Neural progenitor cell (in vitro differentiated cells): ENCODE data around the gene TP53. TPM values are rescaled to one million over a fixed set of nuclear protein-coding genes. Genes with fewer than 3 reads are reported as not detected.
A peak's percentile ranks its signal among the peaks of the same experiment; 100 is the strongest.

Experiments used
- DNase-seq: peaks from one replicate; pipeline ENCODE4 v3.0.0-alpha.2; 2016; ENCODE audit warnings: low spot score
- H2AFZ ChIP-seq: fragments of 200-600 bp; sonication (generic); replicated peaks from 2 replicates; pipeline ENCODE4 v1.6.1; 2016; ENCODE audit warnings: antibody characterized with exemption
- H3F3A ChIP-seq: fragments of 200-600 bp; sonication (generic); 2 replicates; pipeline ENCODE4 v1.6.1; 2016; ENCODE audit warnings: antibody characterized with exemption, low read depth
- H3K27ac ChIP-seq: fragments of 200-600 bp; sonication (generic); 2 replicates; pipeline ENCODE4 v1.5.1; 2016; ENCODE audit warnings: mild to moderate bottlenecking
- H3K27me3 ChIP-seq: fragments of 200-600 bp; sonication (generic); 2 replicates; pipeline ENCODE4 v1.6.1; 2016; ENCODE audit warnings: mild to moderate bottlenecking, moderate library complexity
- H3K36me3 ChIP-seq: fragments of 200-600 bp; sonication (generic); 2 replicates; pipeline ENCODE4 v1.5.1; 2016
- H3K4me1 ChIP-seq: fragments of 200-600 bp; sonication (generic); 2 replicates; pipeline ENCODE4 v1.6.1; 2016; ENCODE audit warnings: mixed run types
- H3K4me2 ChIP-seq: fragments of 200-600 bp; sonication (generic); 2 replicates; pipeline ENCODE4 v1.6.1; 2016
- H3K4me3 ChIP-seq: fragments of 200-600 bp; sonication (generic); 2 replicates; pipeline ENCODE4 v1.5.1; 2016
- H3K79me2 ChIP-seq: fragments of 200-600 bp; sonication (generic); 2 replicates; pipeline ENCODE4 v1.6.1; 2016; ENCODE audit warnings: low read depth
- H3K9ac ChIP-seq: fragments of 200-600 bp; sonication (generic); 2 replicates; pipeline ENCODE4 v1.6.1; 2016
- H3K9me3 ChIP-seq: fragments of 200-600 bp; sonication (generic); 2 replicates; pipeline ENCODE4 v1.5.1; 2016; ENCODE audit warnings: low read depth
- H4K20me1 ChIP-seq: fragments of 200-600 bp; sonication (generic); 2 replicates; pipeline ENCODE4 v1.6.1; 2016; ENCODE audit warnings: low read depth
- H3K27ac Mint-ChIP-seq: 3 replicates; pipeline ENCODE4 v1.8.0; 2021; ENCODE audit warnings: mixed read lengths
- H3K27me3 Mint-ChIP-seq: 2 replicates; pipeline ENCODE4 v1.8.0; 2022; ENCODE audit warnings: low read depth, mild to moderate bottlenecking, inconsistent platforms, moderate library complexity, mixed read lengths; ENCODE audit not compliant: insufficient read depth
- H3K36me3 Mint-ChIP-seq: 3 replicates; pipeline ENCODE4 v1.8.0; 2021; ENCODE audit warnings: mixed read lengths
- H3K4me1 Mint-ChIP-seq: 3 replicates; pipeline ENCODE4 v1.8.0; 2021; ENCODE audit warnings: mixed read lengths
- H3K4me3 Mint-ChIP-seq: 3 replicates; pipeline ENCODE4 v1.8.0; 2021; ENCODE audit warnings: mild to moderate bottlenecking, moderate library complexity, mixed read lengths
- H3K9me3 Mint-ChIP-seq: 3 replicates; pipeline ENCODE4 v1.8.0; 2020; ENCODE audit warnings: mixed read lengths
- EZH2 ChIP-seq: fragments of 200-600 bp; sonication (generic); IDR thresholded peaks from 2 replicates; pipeline ENCODE4 v1.6.1; 2017; ENCODE audit warnings: antibody characterized with exemption, mild to moderate bottlenecking, moderate library complexity
- EZH2phosphoT487 ChIP-seq: fragments of 200-600 bp; sonication (generic); IDR thresholded peaks from 2 replicates; pipeline ENCODE4 v1.6.1; 2017; ENCODE audit warnings: antibody characterized with exemption
- total RNA-seq: library from RNA; depleted of rRNA; stranded (reverse); fragments of >200 nt; gene quantifications from 2 replicates; pipeline ENCODE4 v1.2.3, GENCODE V29; 2015; ENCODE audit warnings: low replicate concordance
- TF ChIP-seq, protein P1 (sequence below): fragments of 200-600 bp; sonication (generic); IDR thresholded peaks from 2 replicates; pipeline ENCODE4 v1.5.1; 2017; ENCODE audit warnings: antibody characterized with exemption, mild to moderate bottlenecking

Gene TP53
- 54.9 and 69.7 TPM in 2 replicates for total RNA-seq

DNA sequence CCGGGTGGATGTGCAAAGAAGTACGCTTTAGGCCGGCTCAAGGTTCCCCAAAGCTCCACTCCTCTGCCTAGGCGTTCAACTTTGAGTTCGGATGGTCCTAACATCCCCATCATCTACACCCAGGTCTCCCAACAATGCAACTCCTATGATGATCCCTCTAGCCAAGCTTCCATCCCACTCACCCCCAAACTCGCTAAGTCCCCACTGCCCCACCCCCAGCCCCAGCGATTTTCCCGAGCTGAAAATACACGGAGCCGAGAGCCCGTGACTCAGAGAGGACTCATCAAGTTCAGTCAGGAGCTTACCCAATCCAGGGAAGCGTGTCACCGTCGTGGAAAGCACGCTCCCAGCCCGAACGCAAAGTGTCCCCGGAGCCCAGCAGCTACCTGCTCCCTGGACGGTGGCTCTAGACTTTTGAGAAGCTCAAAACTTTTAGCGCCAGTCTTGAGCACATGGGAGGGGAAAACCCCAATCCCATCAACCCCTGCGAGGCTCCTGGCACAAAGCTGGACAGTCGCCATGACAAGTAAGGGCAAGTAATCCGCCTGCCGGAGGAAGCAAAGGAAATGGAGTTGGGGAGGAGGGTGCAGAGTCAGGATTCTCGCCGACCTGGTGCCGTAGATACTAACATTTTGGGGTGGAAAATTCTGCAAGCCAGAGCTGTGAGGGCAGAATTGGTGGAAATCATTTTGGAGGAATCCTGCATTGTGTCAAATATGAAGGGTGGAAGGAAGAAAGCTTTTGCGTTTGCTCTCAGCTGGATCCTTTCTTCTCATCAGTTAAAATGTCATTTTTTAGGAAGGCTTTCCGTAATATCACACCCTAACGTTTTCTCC lies at the start of gene TP53:
TP53 (minus strand) TSS at position 419 of the 836 bp plus-strand sequence. CDS start 10,896 bp downstream, outside the sequence.
- Histone ChIP-seq H4K20me1 (no peaks in the 10 kb centered on the region), H3K9me3 (no peaks in the 10 kb centered on the region), H3K79me2 (peaks cover 70% of the 10 kb centered on the region), H3K4me1 (peaks cover 16% of the 10 kb centered on the region), H3K9ac (peak within 1 kb of the TSS; percentile 98), H3K36me3 (no peaks in the 10 kb centered on the region), H3F3A (peaks cover 48% of the 10 kb centered on the region), H2AFZ (peak within 1 kb of the TSS; percentile 45), H3K4me3 (peak within 1 kb of the TSS; percentile 93), H3K27me3 (no peaks in the 10 kb centered on the region), H3K4me2 (peak within 1 kb of the TSS; percentile 91), H3K27ac (peak within 1 kb of the TSS; percentile 100)
- DNase-seq = peak; percentile 96
- Mint-ChIP-seq H3K27ac (peak within 1 kb of the TSS; percentile 100), H3K9me3 (no peaks in the 10 kb centered on the region), H3K4me3 (peak within 1 kb of the TSS; percentile 97), H3K27me3 (no peaks in the 10 kb centered on the region), H3K4me1 (peaks cover 25% of the 10 kb centered on the region), H3K36me3 (peaks cover 11% of the 10 kb centered on the region)
- TF ChIP-seq, protein P1, sequence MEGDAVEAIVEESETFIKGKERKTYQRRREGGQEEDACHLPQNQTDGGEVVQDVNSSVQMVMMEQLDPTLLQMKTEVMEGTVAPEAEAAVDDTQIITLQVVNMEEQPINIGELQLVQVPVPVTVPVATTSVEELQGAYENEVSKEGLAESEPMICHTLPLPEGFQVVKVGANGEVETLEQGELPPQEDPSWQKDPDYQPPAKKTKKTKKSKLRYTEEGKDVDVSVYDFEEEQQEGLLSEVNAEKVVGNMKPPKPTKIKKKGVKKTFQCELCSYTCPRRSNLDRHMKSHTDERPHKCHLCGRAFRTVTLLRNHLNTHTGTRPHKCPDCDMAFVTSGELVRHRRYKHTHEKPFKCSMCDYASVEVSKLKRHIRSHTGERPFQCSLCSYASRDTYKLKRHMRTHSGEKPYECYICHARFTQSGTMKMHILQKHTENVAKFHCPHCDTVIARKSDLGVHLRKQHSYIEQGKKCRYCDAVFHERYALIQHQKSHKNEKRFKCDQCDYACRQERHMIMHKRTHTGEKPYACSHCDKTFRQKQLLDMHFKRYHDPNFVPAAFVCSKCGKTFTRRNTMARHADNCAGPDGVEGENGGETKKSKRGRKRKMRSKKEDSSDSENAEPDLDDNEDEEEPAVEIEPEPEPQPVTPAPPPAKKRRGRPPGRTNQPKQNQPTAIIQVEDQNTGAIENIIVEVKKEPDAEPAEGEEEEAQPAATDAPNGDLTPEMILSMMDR = no peak
- no peak for TF ChIP-seq EZH2
- TF ChIP-seq EZH2phosphoT487 = no peak

DNA sequence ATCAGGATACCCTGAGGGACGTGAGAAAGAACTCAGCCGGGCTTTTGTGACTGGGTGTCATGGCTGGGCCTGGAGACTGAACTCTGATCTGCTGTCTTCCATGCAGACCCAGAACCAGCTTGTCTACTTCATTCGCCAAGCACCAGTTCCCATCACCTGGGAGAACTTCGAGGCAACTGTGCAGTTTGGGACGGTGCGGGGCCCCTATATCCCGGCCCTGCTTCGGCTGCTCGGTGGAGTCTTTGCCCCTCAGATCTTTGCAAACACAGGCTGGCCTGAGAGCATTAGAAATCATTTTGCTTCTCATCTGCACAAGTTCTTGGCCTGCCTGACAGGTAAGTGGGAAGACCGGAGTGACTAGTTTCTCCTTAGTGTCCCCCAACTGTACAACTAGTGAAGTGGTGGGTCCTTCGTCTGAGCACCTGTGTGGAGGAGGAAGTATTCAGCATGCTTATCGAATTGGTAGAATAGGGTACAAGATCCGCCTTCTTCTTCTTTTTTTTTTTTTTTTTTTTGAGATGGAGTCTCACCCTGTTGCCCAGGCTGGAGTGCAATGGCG lies 45.8 kb upstream of the TP53 start:
- Histone ChIP-seq H3K79me2 (no peaks in the 10 kb centered on the region), H3F3A (no peaks in the 10 kb centered on the region), H2AFZ (no peak overlapping the region), H3K27ac (no peak overlapping the region), H4K20me1 (no peaks in the 10 kb centered on the region), H3K27me3 (peaks cover 5% of the 10 kb centered on the region), H3K9ac (no peak overlapping the region), H3K36me3 (no peaks in the 10 kb centered on the region), H3K4me1 (no peaks in the 10 kb centered on the region), H3K4me2 (no peak overlapping the region), H3K9me3 (no peaks in the 10 kb centered on the region), H3K4me3 (no peak overlapping the region)
- no peak overlapping the region for H3K27ac Mint-ChIP-seq
- peaks cover 17% of the 10 kb centered on the region for H3K4me1 Mint-ChIP-seq
- no peaks in the 10 kb centered on the region for H3K9me3 Mint-ChIP-seq
- TF ChIP-seq, protein P1 = no peak
- no peak for TF ChIP-seq EZH2phosphoT487
- no peak for TF ChIP-seq EZH2
- H3K27me3 Mint-ChIP-seq = peaks cover 8% of the 10 kb centered on the region
- no peak for DNase-seq
- no peak overlapping the region for H3K4me3 Mint-ChIP-seq
- no peaks in the 10 kb centered on the region for H3K36me3 Mint-ChIP-seq

DNA sequence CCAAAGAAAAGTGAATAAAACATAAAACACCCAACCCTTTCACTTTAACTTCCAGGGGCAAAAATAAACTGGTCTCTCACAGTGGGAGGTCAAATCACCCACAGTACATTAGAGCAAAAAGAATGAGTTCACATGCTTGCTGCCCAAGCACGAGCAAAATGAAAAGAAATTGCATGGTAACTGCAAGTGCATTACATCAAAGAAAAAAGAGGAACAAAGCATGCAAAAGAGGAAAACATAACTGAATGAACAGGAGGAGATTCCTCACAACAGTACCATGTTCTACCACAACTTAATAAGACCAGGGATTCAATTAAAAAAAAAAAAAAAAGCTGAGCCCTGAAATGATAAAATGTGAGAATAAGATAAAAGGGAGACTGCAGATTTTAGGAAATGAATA lies 42.5 kb upstream of the TP53 start:
- no peaks in the 10 kb centered on the region for H3K79me2 ChIP-seq
- H3K27ac Mint-ChIP-seq = no peak overlapping the region
- H3K9me3 ChIP-seq = no peaks in the 10 kb centered on the region
- H3K4me1 ChIP-seq = no peaks in the 10 kb centered on the region
- H3K36me3 Mint-ChIP-seq = no peaks in the 10 kb centered on the region
- peaks cover 17% of the 10 kb centered on the region for H3K4me1 Mint-ChIP-seq
- no peaks in the 10 kb centered on the region for H4K20me1 ChIP-seq
- H3K4me2 ChIP-seq = no peak overlapping the region
- no peak for DNase-seq
- H3K9ac ChIP-seq = no peak overlapping the region
- no peaks in the 10 kb centered on the region for H3K36me3 ChIP-seq
- H3K27me3 ChIP-seq = no peaks in the 10 kb centered on the region
- no peaks in the 10 kb centered on the region for H3F3A ChIP-seq
- no peak overlapping the region for H3K4me3 Mint-ChIP-seq
- no peaks in the 10 kb centered on the region for H3K9me3 Mint-ChIP-seq
- H3K27ac ChIP-seq = no peak overlapping the region
- H3K27me3 Mint-ChIP-seq = peaks cover 5% of the 10 kb centered on the region
- no peak overlapping the region for H2AFZ ChIP-seq
- TF ChIP-seq EZH2 (no peak), EZH2phosphoT487 (no peak)
- TF ChIP-seq, protein P1 = no peak
- H3K4me3 ChIP-seq = no peak overlapping the region
